Right lung (tissue), 10 donors: ENCODE data around the gene LCA5. TPM values are rescaled to one million over a fixed set of nuclear protein-coding genes. Genes with fewer than 3 reads are reported as not detected.
A peak's percentile ranks its signal among the peaks of the same experiment; 100 is the strongest.
"Not testable (repeated sequence)": the region's sequence is repeated elsewhere in the genome, so short reads cannot be mapped to it uniquely, and the experiment has no call there.

Experiments
- DNase-seq, 2 donors: peaks; one replicate each; pipeline ENCODE4 v3.0.0-alpha.2; 2013
- long read RNA-seq, 8 donors: transcript quantifications; one replicate each; lab custom pipeline, GENCODE V29; 2026
- polyA plus RNA-seq, 5 donors: library from polyadenylated mRNA; unstranded; fragments of 120-200 nt; gene quantifications; one replicate each; pipeline versions ENCODE4 v1.2.1 to v1.2.3, GENCODE V29; 2013; ENCODE audit warnings: inconsistent platforms in 1 of 5, low replicate concordance in 1 of 5; ENCODE audit not compliant: insufficient read length in 5 of 5, insufficient read depth in 1 of 5

LCA5 gene
- 10 to 100 TPM; 10.2 to 19.0 (median 17.3) TPM for polyA plus RNA-seq
- long read RNA-seq, donor 1, full-length matches to known transcripts, result 2 of 2 reads
- long read RNA-seq, donor 1, partial matches to known transcripts, result 0 of 2 reads
- long read RNA-seq, donor 1, other reads (novel, unspliced or antisense), result 0 of 2 reads
- long read RNA-seq, donor 2, full-length matches to known transcripts, result 1 of 1 reads
- long read RNA-seq, donor 2, partial matches to known transcripts, result 0 of 1 reads
- long read RNA-seq, donor 2, other reads (novel, unspliced or antisense), result 0 of 1 reads
- long read RNA-seq, donor 3, full-length matches to known transcripts, result 2 of 2 reads
- long read RNA-seq, donor 3, partial matches to known transcripts, result 0 of 2 reads
- long read RNA-seq, donor 3, other reads (novel, unspliced or antisense), result 0 of 2 reads
- long read RNA-seq, donor 4, result 0 reads
- long read RNA-seq, donor 5, full-length matches to known transcripts, result 1 of 1 reads
- long read RNA-seq, donor 5, partial matches to known transcripts, result 0 of 1 reads
- long read RNA-seq, donor 5, other reads (novel, unspliced or antisense), result 0 of 1 reads
- long read RNA-seq, donor 6, full-length matches to known transcripts, result 3 of 3 reads
- long read RNA-seq, donor 6, partial matches to known transcripts, result 0 of 3 reads
- long read RNA-seq, donor 6, other reads (novel, unspliced or antisense), result 0 of 3 reads
- long read RNA-seq, donor 7, full-length matches to known transcripts, result 1 of 1 reads
- long read RNA-seq, donor 7, partial matches to known transcripts, result 0 of 1 reads
- long read RNA-seq, donor 7, other reads (novel, unspliced or antisense), result 0 of 1 reads
- long read RNA-seq, donor 8, result 0 reads

- DNase-seq, result peak; percentile 95 to 97
These were observed at the start of gene LCA5 for GRCh38 chr6:79536954-79537747. LCA5 (minus strand) TSS chr6:79537430; CDS start chr6:79518894, 18,536 bp downstream.

- no peak for DNase-seq
These were observed 49.3 kb upstream of the LCA5 start for GRCh38 chr6:79586548-79586947.

- DNase-seq, result no peak
These were observed 47.1 kb upstream of the LCA5 start for GRCh38 chr6:79584332-79584731.

- not testable (repeated sequence) for DNase-seq
These were observed 40.7 kb upstream of the LCA5 start for GRCh38 chr6:79577926-79578325.

GRCh38 chr6:79574630-79575225 lies 37.5 kb upstream of the LCA5 start:
- no peak for DNase-seq

- DNase-seq, result no peak
These were observed 36.9 kb upstream of the LCA5 start for GRCh38 chr6:79574174-79574573.

- DNase-seq, result no peak
These were observed 33.8 kb upstream of the LCA5 start for GRCh38 chr6:79571030-79571367.

- DNase-seq, result peak; percentile 67 to 71
These were observed 33.1 kb upstream of the LCA5 start for GRCh38 chr6:79570129-79571029.

GRCh38 chr6:79568996-79569395 lies 31.8 kb upstream of the LCA5 start:
- no peak for DNase-seq

GRCh38 chr6:79564636-79565035 lies 27.4 kb upstream of the LCA5 start:
- no peak for DNase-seq

- no peak for DNase-seq
These were observed 22.5 kb upstream of the LCA5 start for GRCh38 chr6:79559706-79560105.

DNA sequence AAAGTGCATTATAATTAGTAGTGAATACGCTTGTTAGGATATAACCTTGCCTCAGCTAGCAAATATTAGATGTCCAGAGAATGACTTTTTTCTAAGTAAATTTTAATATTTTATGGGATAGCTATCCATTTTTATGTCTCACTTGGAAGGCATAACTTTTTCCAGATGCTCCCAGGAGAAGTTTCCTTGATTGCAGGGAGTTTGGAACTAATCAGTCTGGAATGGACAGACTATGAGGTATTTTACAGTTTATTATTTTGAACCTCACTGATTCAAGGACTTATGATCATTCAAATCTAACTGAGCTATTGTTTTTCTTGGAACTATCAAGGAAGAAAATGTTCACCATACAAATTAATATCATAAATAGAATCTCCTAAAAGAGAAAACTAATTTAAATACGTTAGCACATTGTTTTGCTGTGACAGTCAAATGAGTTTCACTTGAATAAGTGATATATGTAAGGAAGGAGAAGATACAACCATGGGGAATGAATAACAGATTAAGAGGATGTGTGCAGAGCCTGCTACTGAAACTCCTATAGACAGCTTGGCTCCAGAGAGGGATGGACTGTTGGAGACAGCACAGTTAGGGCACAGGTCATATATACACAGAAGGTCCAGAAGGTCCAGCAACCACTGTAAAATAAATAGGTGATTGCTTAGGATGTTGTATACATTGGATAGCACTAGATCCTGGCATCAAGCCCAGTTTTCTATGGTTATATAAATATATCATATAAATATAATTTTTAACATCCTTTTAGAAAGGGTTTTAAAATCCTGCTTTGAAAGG lies 20.6 kb upstream of the LCA5 start:
- no peak for DNase-seq

DNA sequence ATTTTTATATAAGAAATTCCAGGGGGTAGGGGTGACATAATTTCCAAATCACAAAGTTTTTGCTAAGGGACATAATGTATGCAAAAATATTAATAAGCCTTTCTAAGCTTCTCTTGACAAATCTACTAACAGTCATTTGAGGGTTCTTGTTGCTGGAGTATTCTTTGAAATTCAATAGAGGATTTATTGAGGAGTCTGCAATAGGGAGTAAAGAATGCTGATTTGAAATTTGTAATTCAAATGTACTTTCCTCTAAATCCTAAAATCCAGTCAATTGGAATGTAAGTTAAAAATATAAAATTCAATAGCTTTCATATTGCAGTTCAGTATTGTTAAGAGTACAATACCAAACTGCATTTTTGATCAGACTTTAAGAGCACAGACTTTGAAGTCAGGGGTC lies 17.1 kb upstream of the LCA5 start:
- DNase-seq, result no peak

DNA sequence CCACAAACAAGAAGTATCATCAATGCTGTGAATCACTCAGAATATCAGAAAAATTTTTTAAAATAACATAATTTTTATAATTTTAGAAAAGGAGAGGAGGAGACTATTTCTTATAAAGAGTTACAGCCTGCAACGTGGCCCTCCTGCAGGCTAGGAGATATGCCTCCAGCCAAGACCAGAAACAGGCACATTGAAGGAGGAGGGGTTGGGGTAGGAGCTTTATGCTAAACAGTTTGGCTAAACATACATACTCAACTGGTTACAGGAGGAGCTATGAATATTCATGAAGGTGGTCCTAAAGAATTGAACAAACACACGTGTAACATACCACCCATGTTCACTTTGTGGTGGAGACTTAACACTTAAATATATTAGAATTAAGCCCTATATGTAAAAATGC lies 14.2 kb upstream of the LCA5 start:
- no peak for DNase-seq

GRCh38 chr6:79548304-79548703 lies 11.1 kb upstream of the LCA5 start:
- DNase-seq, result peak in 1 of 2 donors; percentile 53

GRCh38 chr6:79546186-79546585 lies 9.0 kb upstream of the LCA5 start:
- DNase-seq, result no peak

GRCh38 chr6:79544939-79545450 lies 7.8 kb upstream of the LCA5 start:
- DNase-seq, result peak; percentile 68 to 84

- DNase-seq, result no peak
These were observed 7.2 kb upstream of the LCA5 start for GRCh38 chr6:79544299-79544927.

- no peak for DNase-seq
These were observed 6.7 kb upstream of the LCA5 start for GRCh38 chr6:79543886-79544285.
